ENCODE measurements around the gene OLFML1.

GRCh38 chr11:7532405-7533145, 47.3 kb downstream of the OLFML1 start:
- TF ChIP-seq CTCF (IDR thresholded peaks at IDR 0.05), result no peak
- TF ChIP-seq EZH2phosphoT487 (IDR thresholded peaks at IDR 0.05), result no peak
- TF ChIP-seq EZH2 (IDR thresholded peaks at IDR 0.05), result no peak
